ENCODE results near the gene MASP1. TPM values are rescaled to one million over a fixed set of nuclear protein-coding genes. Genes with fewer than 3 reads are reported as not detected.

MASP1 gene
- total and polyA plus RNA-seq, 2 experiments from 2014 or later = 1.6 to 3.0 TPM

- TF ChIP-seq REST (IDR thresholded peaks at IDR 0.05; ENCODE audit: unreplicated experiment) = no peak
- no peak for TF ChIP-seq STAT1 (IDR thresholded peaks at IDR 0.05; ENCODE audit: unreplicated experiment)
- no peak for TF ChIP-seq EZH2phosphoT487 (IDR thresholded peaks at IDR 0.05; ENCODE audit: unreplicated experiment)
These were observed at the start of gene MASP1 (continued) for GRCh38 chr3:187291512-187292132.

- Mint-ChIP-seq H3K9me3 (no peaks in the 10 kb centered on the region), H3K4me1 (peaks cover 8% of the 10 kb centered on the region), H3K27me3 (ENCODE audit: insufficient read depth, low read depth, poor library complexity) (no peaks in the 10 kb centered on the region), H3K36me3 (ENCODE audit: low read depth) (no peaks in the 10 kb centered on the region), H3K4me3 (no peak overlapping the region), H3K27ac (no peak overlapping the region)
- Histone ChIP-seq H3K27ac (ENCODE audit: low read depth) (no peak overlapping the region), H3K4me1 (ENCODE audit: insufficient read depth) (peaks cover 3% of the 10 kb centered on the region; the same call in 1 of the 2 replicates), H3K79me2 (replicated peaks; ENCODE audit: insufficient read depth) (no peaks in the 10 kb centered on the region), H3F3A (replicated peaks; ENCODE audit: low read depth) (no peaks in the 10 kb centered on the region), H2AFZ (no peak overlapping the region), H3K4me2 (no peak overlapping the region), H3K9me2 (ENCODE audit: insufficient read depth) (peaks cover 15% of the 10 kb centered on the region; the same call in 1 of the 2 replicates), H3K4me3 (no peak overlapping the region), H4K20me1 (replicated peaks; ENCODE audit: insufficient read depth) (no peaks in the 10 kb centered on the region), H3K27me3 (ENCODE audit: insufficient read depth) (no peaks in the 10 kb centered on the region), H3K36me3 (ENCODE audit: insufficient read depth) (no peaks in the 10 kb centered on the region)
- no peak for DNase-seq (ENCODE audit: low spot score)
- no peak for TF ChIP-seq ETS1 (IDR thresholded peaks at IDR 0.05)
- TF ChIP-seq REST (IDR thresholded peaks at IDR 0.05; ENCODE audit: unreplicated experiment) = peak; percentile 54
- no peak for ATAC-seq
These were observed 49.0 kb upstream of the MASP1 start for GRCh38 chr3:187340578-187340977.
